Activated CD4-positive, CD25-positive, alpha-beta regulatory T cell treated with anti-CD3 and anti-CD28 coated beads, Interleukin-2, amount 50 U/mL, for 16 hours (primary cell): Measurements from ENCODE around the gene BIRC5.
"Not testable (repeated sequence)": the region's sequence is repeated elsewhere in the genome, so short reads cannot be mapped to it uniquely, and the experiment has no call there.

Experiments
- DNase-seq: peaks from one replicate; pipeline ENCODE4 v3.0.0-alpha.2; 2020; ENCODE audit warnings: low read depth, low spot score

Gene BIRC5

DNA sequence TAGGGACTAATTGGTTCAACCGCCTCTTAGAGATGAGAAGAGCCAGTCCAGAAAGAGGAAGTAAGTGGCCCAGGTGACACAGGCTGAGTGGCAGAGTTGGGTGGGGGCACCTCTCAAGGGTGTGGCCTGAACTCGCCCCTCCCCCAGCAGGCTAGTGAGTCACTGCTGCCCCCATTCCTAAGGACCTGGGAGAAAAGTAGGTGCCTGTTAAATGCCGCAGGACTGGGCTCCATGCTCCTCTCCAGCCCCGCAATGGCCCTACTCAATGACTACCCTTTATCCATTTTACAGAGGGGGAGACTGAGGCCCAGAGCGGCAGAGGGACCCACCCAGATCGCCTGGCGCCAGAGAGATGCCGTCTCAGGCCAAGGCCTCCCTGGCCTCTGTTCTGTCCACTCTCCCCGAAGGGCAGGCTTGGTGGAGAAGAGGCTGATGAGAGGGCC, 25.5 kb downstream of the BIRC5 start:
- DNase-seq = no peak

DNA sequence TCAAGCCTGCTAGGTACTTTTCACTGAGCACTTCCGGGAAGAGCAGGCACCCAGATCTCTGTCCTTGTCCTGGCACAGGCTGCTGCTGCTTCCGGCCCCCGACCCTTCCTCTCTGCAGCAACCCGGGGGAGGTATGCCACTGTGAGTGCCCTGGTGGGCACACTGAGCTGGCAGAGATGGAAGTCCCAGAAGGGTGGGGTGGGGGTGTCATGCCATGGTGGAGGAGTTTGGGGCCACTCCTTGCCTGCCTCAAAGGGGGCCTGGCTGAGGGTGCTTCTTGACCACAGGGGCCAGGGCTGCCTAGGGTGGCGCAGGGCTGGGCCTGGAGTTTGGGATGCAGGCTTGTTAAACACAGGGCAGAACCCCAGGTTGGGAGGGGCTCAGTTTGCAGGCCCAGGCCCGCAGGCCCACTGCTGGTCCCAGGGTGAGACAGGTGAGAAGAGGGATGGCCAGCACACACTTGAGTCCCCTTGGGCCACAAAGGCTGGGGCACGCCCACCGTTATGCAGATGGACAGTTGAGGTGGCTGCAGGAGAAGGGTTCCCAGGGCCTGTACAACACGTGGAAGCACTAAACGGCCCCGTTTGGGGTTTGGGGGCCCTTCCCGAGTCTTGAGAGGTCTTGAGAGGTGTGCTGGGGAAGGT, 26.1 kb downstream of the BIRC5 start:
- DNase-seq = no peak

- DNase-seq = no peak
These were observed 26.8 kb downstream of the BIRC5 start for GRCh38 chr17:78240839-78241238.

DNA sequence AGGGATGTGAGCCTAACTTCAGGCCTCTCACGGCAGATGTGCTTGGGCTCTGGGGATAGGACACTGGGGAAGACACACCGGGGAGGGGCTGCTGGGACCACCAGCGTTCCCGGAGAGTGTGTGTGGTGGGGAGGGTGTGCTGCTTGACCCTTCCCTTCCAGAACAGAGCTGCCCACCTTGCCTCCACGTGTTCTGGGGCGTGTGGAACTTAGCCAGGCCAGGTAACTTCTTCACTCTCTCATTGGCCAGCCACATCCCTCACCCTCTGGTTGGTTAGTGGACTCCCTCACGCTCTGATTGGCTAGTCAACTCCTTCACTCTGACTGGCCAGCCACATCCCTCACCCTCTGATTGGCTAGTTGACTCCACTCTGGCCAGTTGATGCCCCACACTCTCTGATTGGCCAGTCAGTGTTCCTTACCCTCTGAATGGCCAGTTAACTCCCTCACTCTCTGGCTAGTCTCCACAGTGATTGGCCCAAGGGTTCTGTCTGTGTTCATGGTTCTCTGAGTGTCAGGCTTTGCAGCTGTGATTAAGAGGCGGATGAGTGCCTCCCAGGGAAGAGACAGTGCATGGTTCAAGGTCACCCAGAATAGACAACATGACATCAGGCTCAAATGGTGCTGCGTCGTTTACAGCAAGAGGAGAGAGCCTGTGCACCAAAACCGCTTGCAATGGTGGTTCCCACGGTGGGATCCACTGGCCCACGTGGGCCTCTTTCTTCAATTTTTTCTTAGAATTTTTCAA, 27.4 kb downstream of the BIRC5 start:
- no peak for DNase-seq

DNA sequence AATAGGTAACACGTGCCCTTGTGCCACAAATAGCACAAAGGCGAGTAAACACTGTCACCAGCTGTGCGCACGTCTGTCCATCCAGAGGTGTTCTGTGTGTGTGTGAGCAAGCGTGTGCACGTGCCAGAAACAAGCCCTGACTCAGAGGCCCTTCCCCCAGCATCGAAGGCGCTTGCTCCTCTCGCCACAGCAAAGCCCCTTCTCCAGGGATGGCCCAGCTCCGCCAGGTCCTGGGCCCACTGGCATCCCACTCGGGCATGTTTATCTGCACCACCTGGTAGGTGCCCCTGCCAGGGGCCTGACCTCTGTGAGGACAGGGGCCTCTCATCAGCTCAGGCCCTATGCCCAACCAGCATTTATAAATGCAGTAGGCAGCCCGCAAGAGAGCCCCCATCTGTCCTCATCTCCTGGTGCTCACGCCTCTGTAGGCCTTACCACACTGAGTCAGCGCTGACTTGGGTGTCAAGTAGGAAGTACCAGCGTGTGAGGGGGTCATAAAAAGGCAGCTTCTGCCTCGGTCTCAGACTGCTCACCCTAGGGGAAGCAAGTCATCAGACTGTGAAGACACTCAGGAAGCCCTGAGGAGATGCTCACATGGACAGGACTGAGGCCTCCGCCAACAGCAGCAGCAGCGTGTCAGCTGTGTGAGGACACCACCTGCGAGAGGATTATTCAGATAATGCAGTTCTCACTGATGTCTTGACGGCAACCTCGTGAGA, 28.1 kb downstream of the BIRC5 start:
- no peak for DNase-seq

DNA sequence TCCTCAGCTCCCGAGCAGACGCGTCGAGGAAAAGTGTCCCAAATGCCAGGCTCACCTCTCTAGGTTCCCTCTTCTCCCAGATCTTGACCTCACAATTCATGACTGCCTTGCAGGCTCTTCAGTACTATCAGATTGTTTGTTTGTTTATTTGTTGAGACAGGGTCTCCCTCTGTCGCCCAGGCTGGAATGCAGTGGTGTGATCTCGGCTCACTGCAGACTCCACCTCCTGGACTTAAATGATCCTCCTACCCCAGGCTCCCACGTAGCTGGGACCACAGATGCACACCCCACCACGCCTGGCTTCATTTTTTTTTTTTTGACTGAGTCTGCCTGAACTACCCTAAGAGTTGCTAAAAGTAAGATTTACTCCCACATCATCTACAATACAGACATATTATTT, 33.3 kb downstream of the BIRC5 start:
- no peak for DNase-seq

- no peak for DNase-seq
These were observed 34.2 kb downstream of the BIRC5 start for GRCh38 chr17:78248051-78248914.

- DNase-seq = no peak
These were observed 35.2 kb downstream of the BIRC5 start for GRCh38 chr17:78249074-78249817.

DNA sequence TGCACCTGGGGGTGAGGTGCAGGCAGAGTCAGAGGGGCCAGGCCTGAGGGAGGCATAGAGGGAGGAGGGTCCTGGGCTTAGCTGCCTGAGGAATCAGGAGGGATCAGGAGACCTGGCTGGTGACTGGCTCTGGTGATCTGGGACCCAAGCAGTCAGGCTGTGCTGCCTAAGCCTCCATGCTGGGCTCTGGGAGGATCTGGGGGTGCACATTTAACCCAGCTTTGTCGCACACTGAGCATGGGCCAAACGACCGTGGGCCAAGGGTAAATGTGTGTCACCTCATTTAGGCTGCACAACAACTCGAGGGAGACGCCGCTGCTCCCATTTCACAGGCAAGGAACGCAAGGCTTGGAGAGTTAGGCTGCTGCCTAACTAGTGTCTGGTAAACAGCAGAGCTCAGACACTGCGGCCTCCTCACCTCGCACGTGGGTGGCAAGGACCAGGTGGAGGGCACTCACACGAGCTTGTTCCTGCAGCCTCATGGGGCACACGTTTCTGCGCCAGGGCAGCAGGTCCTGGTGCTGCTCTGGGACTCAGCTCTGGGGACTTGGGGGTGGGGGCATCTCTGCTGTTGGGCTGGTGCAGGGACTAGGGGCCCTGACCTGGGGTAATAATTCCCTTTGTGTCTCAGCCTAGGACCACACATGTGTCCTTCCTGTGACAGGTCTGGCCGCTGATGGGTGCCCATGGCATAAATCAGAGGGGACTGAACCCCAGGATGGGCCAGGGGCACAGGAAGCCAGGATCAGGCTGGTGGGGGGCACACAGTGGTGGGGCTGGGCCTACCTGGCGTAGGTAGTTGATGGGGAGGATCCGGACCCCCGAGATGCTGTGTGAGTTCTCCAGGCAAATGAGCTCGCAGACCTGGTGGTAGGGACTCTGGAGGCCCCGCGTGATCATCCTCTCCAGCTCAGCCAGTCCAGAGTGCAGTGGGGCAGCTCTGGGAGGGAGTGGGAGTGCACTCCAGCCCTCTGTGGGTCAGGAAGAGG, 36.1 kb downstream of the BIRC5 start:
- no peak for DNase-seq

- DNase-seq = peak; percentile 67
These were observed 37.1 kb downstream of the BIRC5 start for GRCh38 chr17:78250891-78251772.

GRCh38 chr17:78251773-78252103, 37.7 kb downstream of the BIRC5 start:
- DNase-seq = no peak

- DNase-seq = peak; percentile 40
These were observed 38.1 kb downstream of the BIRC5 start for GRCh38 chr17:78252111-78252634.

DNA sequence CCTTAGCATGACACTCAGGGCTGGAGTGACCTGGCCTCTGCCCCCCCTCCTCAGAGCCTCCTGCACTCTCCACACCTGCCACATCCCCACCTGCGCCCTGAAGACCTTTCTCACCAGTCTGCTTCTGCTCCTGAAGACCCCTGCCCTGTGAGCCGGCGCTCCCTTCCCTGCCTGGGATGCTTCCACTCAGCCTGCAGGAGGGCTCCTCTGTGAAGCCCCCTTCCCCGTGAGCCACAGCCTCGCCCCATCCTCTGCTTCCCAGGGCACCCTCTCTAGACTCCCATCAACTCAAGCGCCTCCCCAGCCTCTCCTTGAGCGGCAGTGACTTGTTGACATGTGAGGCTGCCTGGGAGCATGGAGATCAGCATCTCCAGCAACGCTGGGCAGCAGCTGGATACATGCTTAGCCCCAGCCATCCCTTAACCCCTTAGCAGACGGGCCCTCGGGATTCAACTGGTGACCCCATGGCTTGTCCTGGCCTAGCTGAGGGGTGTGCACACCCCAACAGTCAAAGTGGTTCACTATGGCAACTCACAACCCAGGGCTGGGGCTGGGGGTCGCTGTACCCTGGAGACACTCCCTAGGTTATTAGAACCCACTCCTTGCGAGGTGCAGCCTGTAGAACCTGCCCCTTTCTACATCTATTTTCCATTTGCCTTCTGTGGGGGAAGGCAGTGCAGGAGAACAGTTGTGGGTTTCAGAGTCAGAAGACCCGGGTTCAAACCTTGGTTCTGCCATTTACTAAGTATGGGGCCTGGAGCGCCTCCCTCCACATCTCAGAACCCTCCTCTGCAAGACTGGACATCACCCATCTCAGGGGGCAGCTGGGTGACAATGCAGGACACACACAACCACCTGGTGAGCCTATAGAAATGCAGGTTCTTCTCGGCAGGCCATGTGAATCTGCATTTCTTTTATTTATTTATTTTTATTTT, 38.9 kb downstream of the BIRC5 start:
- no peak for DNase-seq

DNA sequence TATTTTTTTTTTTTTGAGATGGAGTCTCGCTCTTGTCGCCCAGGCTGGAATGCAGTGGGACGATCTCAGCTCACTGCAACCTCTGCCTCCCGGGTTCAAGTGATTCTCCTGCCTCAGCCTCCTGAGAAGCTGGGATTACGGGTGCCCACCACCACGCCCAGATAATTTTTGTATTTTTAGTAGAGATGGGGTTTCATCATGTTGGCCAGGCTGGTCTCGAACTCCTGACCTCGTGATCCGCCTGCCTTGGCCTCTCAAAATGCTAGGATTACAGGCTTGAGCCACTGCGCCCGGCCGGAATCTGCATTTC, 39.5 kb downstream of the BIRC5 start:
- not testable (repeated sequence) for DNase-seq

DNA sequence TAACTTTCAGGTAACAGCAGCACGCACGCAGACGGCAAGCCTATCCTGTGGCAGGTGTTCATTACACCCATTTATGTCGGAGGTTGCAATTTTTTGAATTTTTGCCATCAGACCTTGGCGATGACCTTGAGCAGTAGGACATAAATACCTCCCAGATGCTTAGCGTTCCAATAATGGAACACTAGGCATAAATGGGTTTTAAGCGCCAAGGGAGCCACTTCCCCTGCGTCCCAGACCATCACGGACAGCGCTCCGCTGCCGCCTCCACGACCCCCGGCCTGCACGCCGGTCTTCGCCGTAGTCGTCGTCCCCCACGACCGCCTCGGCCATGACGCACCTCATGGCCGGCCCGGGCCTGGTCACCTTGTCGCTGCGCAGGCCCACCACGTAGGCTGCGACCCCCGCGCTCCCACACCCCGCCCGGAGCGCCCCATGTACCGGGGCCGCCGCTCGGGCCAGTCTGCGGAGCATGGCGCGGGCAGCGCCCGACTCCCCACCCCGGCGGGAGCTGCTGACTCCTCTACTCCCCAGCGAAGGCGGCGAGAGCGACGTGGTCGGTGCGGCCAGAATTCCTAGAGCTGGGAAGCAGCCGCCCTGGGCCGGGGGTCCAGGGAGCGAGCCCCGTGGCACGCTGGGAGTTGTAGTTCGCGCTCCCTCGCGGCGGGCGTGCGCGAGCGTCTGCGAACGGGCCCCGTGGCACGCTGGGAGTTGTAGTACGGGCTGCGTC, 40.1 kb downstream of the BIRC5 start:
- DNase-seq = peak; percentile 69

- no peak for DNase-seq
These were observed 41.1 kb downstream of the BIRC5 start for GRCh38 chr17:78255029-78255656.
